Astrocyte of the hippocampus (primary cell): ENCODE results near the gene UFD1.
A peak's percentile ranks its signal among the peaks of the same experiment; 100 is the strongest.

Experiments
- DNase-seq: peaks from one replicate; pipeline ENCODE4 v3.0.0; 2011; ENCODE audit warnings: low read depth, low spot score

UFD1 gene

GRCh38 chr22:19471572-19471971 is 7.4 kb downstream of the UFD1 start:
- DNase-seq = no peak

GRCh38 chr22:19470010-19470409 is 9.0 kb downstream of the UFD1 start:
- no peak for DNase-seq

DNA sequence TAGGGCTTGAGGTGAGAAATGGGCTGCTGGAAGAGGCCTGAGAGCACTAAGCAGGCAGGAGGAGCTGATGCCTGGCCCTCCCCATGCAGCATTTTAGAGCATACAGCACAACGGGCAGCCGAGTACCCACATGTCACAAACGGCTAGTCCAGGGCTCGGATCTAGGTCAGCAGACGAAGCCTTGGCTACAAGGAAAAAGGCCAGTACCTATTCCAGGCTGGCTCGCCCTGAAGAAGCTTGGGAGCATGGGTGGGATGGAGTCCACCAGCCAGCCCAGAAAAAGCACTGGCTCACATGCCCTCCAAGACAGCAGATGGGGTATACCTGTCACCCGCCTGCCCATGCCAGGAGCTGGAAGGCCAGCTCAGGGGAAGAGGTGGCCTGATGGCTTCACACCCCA is 9.6 kb downstream of the UFD1 start:
- no peak for DNase-seq

DNA sequence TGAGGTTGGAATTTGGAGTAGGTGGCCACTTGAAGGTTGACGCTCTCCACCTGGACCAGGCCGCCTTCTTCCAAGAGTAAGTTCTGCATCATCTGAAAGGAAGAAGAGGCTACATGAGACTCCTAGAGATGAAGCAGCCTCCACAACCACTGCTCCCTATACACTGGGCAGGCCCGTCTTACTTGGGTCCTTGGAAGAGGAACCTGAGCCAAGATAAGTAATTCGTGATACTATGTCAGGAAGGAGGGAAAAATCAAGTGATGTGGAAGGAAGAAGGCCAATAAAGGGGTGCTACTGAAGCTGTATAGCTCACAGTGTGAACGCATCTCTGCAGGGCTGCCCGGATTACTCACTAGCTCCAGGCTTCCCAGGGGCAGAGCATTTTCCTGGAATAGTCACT is 11.1 kb downstream of the UFD1 start:
- no peak for DNase-seq

GRCh38 chr22:19466848-19467752 is 11.9 kb downstream of the UFD1 start:
- no peak for DNase-seq

- DNase-seq = no peak
Observed at GRCh38 chr22:19466126-19466716, 12.8 kb downstream of the UFD1 start.

DNA sequence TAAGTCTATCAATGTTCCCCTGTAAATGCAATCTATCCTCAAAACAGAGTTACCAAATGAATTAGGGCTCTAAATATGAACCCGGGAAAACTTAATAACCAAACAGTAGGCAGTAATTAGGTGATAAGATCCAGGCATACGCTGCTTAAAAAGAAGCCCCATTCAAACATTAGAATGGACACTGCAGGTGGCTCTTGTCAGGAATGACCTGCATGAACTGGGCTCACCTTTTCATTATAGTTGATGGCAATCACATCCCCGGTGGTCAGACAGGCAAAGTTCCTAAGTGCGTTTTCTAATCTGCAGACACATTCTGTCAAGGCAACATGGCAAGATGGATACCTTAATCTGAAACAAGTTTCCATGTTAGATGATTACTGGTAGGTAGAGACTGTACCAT is 14.0 kb downstream of the UFD1 start:
- no peak for DNase-seq

DNA sequence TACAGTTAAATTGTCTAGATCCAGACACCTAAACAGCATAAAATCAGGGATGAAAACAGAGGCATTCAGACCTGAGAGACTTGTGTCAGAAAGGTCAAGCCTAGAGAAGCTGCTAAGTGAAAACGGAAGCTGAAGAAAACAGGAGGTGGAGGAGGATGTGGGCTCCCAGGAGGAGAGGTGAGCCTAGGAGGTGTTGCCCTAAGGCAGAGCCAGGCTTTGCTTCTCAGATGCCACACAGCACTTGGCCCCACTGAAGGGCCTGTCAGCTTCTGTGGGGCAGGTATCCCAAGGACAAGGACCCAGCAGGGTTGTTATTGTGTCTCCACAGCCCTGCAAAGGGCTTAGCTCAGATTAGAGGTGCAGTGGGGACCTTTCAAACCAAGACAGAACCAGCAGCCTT is 14.4 kb downstream of the UFD1 start:
- no peak for DNase-seq

- DNase-seq = peak; percentile 56
Observed at GRCh38 chr22:19463491-19464469, 15.2 kb downstream of the UFD1 start.

- DNase-seq = no peak
Observed at GRCh38 chr22:19463008-19463407, 16.0 kb downstream of the UFD1 start.

DNA sequence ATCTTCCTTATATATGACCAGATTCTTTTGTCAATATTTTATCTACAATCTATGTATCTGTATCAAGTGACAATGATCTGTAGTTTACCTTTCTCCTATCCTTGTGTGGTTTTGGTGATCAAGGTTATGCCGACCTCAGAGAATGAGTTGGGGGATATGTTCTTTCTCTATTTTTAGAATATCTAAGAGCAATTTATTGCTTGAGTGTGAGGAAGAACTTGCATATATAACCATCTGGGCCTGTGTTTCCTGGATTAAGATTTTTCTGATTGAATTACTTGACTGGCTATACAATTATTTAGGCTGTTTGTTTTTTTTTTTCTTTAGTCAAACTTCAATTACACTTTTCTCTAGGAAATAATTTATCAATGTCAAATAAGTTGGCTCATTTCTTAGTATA is 17.5 kb downstream of the UFD1 start:
- DNase-seq = no peak

GRCh38 chr22:19460036-19460435 is 19.0 kb downstream of the UFD1 start:
- DNase-seq = no peak

- no peak for DNase-seq
Observed at GRCh38 chr22:19457828-19458428, 21.1 kb downstream of the UFD1 start.

DNA sequence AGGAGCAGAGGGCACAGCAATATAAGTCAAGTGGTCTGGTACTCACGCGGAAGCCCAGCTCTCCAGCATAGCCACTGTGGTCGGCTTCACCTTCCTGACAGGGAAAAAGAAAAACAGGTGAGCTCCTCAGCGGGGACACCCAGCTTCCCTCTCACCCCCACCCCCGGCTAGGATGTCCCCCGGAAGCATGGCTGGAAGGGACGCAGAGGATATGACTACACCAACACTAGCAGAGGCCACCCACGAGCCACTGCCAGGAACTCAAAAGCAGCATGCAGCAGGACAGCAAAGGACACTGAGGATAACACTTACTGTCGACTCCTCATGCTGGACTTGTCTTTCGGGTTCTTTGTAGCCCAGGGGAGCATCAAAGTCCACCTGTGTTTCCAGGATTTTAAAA is 22.5 kb downstream of the UFD1 start:
- no peak for DNase-seq

DNA sequence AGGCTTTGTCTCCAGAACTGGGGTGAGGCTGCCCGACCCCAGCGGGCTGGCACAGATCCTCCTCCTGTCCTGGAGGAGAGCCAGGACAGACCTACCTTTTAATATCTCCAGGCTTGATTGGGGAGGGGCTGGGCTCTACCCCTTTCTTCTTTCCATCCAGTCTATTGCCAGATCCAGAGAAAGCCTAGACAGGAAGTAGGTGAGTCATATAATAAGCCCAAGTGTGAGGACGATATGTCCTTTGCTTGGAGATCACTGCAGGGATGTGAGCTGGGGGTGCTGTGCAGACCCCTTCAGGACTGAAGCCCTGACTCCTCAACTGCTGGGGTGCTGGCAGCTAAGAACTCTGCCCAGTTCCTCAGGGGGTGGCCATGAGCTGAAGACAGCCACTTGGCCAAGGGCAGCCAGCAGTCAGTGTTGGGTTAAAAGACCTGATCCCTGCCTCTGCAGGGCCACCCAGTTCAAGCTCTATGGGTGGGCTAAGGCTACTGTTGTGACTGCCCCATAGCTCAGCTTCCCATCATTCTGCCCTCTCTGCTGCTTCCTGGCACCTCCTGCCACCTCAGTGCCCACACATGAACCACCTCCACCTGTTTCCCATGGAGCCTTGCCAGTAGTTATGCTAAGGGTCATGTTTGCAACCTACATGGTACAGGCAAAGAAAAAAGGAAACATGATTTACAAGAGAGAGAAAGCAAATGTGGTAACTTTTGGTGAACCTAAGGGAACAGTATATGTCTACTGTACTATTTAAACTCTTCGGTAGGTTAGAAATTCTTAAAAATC is 23.2 kb downstream of the UFD1 start:
- DNase-seq = no peak

DNA sequence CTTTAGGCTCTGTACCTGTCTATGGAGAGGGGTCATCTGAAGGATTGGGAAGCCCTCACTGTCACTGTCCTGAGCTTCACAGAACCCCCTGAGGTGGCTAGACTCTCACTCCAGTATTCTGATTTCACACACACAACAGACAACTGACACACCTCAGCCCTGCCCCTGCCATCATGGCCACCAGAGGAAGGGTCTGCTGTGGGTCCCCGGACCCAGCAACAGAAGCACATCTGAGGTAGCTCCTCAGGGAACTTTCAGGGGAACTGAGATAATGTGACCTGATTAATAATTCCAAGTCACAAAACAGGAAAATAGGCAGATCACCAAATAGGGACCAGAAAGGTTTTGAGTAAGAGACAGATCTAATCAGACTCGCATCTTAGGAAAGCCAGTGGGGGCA is 24.0 kb downstream of the UFD1 start:
- DNase-seq = no peak

GRCh38 chr22:19454156-19454555 is 24.8 kb downstream of the UFD1 start:
- no peak for DNase-seq

DNA sequence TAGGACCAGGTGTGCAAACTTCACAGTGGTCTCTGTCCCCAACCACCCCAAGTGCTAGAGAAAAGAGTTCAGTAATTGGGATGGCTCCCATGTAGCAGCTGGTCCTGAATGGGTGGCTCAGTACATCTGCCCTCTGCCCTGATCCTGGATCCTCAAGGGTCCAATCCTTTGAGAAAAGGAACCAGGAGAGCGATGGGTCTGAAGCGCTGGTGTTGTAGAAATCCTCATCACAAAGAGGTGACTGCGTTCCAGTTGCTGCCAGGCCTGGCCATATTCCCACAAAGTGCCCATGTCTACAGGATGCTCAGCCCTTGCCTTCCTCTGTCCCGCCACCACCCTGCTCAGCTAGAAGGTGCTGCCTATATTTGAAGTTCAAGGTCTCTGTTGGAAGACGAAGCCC is 25.3 kb downstream of the UFD1 start:
- DNase-seq = no peak

GRCh38 chr22:19451570-19451969 is 27.4 kb downstream of the UFD1 start:
- DNase-seq = no peak

GRCh38 chr22:19450363-19451175 is 28.4 kb downstream of the UFD1 start:
- no peak for DNase-seq
